AG10803 (cell line): ENCODE results near the gene CHIC2.

Experiments used
- DNase-seq: peaks from one replicate; pipeline ENCODE4 v3.0.0; 2010; ENCODE audit warnings: low read depth
- H3K4me3 ChIP-seq: 2 replicates; pipeline ENCODE4 v1.5.1; 2011; ENCODE audit warnings: mild to moderate bottlenecking, low read length, control low read depth
- CTCF ChIP-seq: conservative IDR thresholded peaks from 2 replicates; pipeline ENCODE4 v1.5.1; 2011; ENCODE audit warnings: mild to moderate bottlenecking, low read length, control low read depth, inconsistent platforms

The CHIC2 gene

GRCh38 chr4:54091637-54092404 is 27.4 kb upstream of the CHIC2 start:
- H3K4me3 ChIP-seq = peak overlapping the region; percentile 73
- DNase-seq = peak; percentile 70
- TF ChIP-seq CTCF = no peak

GRCh38 chr4:54090804-54091623 is 26.6 kb upstream of the CHIC2 start:
- no peak for TF ChIP-seq CTCF
- DNase-seq = peak; percentile 24

GRCh38 chr4:54090404-54090803 is 26.0 kb upstream of the CHIC2 start:
- no peak for DNase-seq
- TF ChIP-seq CTCF = no peak
- H3K4me3 ChIP-seq = no peak overlapping the region

More at GRCh38 chr4:54090804-54091623, 26.6 kb upstream of the CHIC2 start:
- peak overlapping the region; percentile 73 for H3K4me3 ChIP-seq

GRCh38 chr4:54089875-54090274 is 25.5 kb upstream of the CHIC2 start:
- DNase-seq = no peak
- TF ChIP-seq CTCF = no peak

GRCh38 chr4:54085284-54085683 is 20.9 kb upstream of the CHIC2 start:
- no peak for TF ChIP-seq CTCF
- DNase-seq = peak; percentile 88
- H3K4me3 ChIP-seq = no peak overlapping the region

More at GRCh38 chr4:54089875-54090274, 25.5 kb upstream of the CHIC2 start:
- no peak overlapping the region for H3K4me3 ChIP-seq

GRCh38 chr4:54082168-54082567 is 17.8 kb upstream of the CHIC2 start:
- H3K4me3 ChIP-seq = no peak overlapping the region
- TF ChIP-seq CTCF = no peak
- DNase-seq = peak; percentile 99
